HEK293 (cell line): ENCODE data around the gene OTOR.

ENCODE experiments used
- CTCF ChIA-PET: fragments of 350-600 bp; formaldehyde crosslinking; extraction: SDS; loops from one replicate; lab custom pipeline; 2021; ENCODE audit warnings: antibody characterized with exemption; lab: Yijun Ruan, JAX
- POLR2A ChIA-PET: fragments of 300-600 bp; formaldehyde crosslinking; extraction: SDS; loops from one replicate; lab custom pipeline; 2020; ENCODE audit warnings: antibody characterized with exemption, inconsistent platforms; lab: Yijun Ruan, JAX
- H3K27ac ChIP-seq: fragments of 200-500 bp; sonication (Bioruptor generic); 2 replicates; pipeline ENCODE4 v1.5.1; 2014; ENCODE audit warnings: low read depth, low read length, control low read depth, inconsistent platforms; ENCODE audit errors: extremely low read depth
- H3K36me3 ChIP-seq, 2 experiments: fragments of 200-500 bp in 1 of 2; sonication (Bioruptor generic) in 1 of 2; 1 replicate in 1 of 2; 2 replicates in 1 of 2; pipeline ENCODE4 v1.5.1; 2014 to 2017; ENCODE audit warnings: inconsistent platforms in 2 of 2, low read length in 2 of 2; ENCODE audit not compliant: control insufficient read depth in 2 of 2, insufficient read depth in 1 of 2
- H3K4me1 ChIP-seq: fragments of 200-500 bp; sonication (Bioruptor generic); 2 replicates; pipeline ENCODE4 v1.5.1; 2014; ENCODE audit warnings: mild to moderate bottlenecking, low read length, inconsistent platforms; ENCODE audit not compliant: control insufficient read depth, insufficient read depth
- H3K4me3 ChIP-seq: 2 replicates; pipeline ENCODE4 v1.5.1; 2011; ENCODE audit warnings: low read depth, mild to moderate bottlenecking, control low read depth, low read length, moderate library complexity
- H3K9me3 ChIP-seq: fragments of 200-500 bp; sonication (Bioruptor generic); 2 replicates; pipeline ENCODE4 v1.5.1; 2014; ENCODE audit warnings: low read depth, low read length, inconsistent platforms; ENCODE audit not compliant: control insufficient read depth, insufficient read depth
- KLF1 ChIP-seq: fragments of 450-650 bp; formaldehyde crosslinking; IDR thresholded peaks from 2 replicates; pipeline ENCODE4 v1.5.1; 2016; ENCODE audit warnings: missing biosample characterization, missing genetic modification characterization
- KLF7 ChIP-seq: fragments of 450-650 bp; formaldehyde crosslinking; IDR thresholded peaks from 2 replicates; pipeline ENCODE4 v1.5.1; 2016; ENCODE audit warnings: missing biosample characterization, missing genetic modification characterization, borderline replicate concordance
- SALL2 ChIP-seq: fragments of 450-650 bp; formaldehyde crosslinking; IDR thresholded peaks from 2 replicates; pipeline ENCODE4 v1.5.0; 2017; ENCODE audit warnings: missing biosample characterization, mild to moderate bottlenecking, missing genetic modification characterization, borderline replicate concordance
- WT1 ChIP-seq: fragments of 450-650 bp; formaldehyde crosslinking; IDR thresholded peaks from 2 replicates; pipeline ENCODE4 v1.5.1; 2016; ENCODE audit warnings: missing biosample characterization, missing genetic modification characterization
- ZBTB7A ChIP-seq: fragments of 450-650 bp; formaldehyde crosslinking; IDR thresholded peaks from 2 replicates; pipeline ENCODE4 v1.5.1; 2016; ENCODE audit warnings: low read depth, missing biosample characterization, missing genetic modification characterization
- ZNF10 ChIP-seq: fragments of 450-650 bp; formaldehyde crosslinking; IDR thresholded peaks from 2 replicates; pipeline ENCODE4 v1.5.1; 2017; ENCODE audit warnings: missing biosample characterization, missing genetic modification characterization
- ZNF23 ChIP-seq: fragments of 450-650 bp; formaldehyde crosslinking; IDR thresholded peaks from 2 replicates; pipeline ENCODE4 v1.5.1; 2016; ENCODE audit warnings: missing biosample characterization, missing genetic modification characterization, borderline replicate concordance
- ZNF341 ChIP-seq: fragments of 450-650 bp; formaldehyde crosslinking; IDR thresholded peaks from 2 replicates; pipeline ENCODE4; 2016; ENCODE audit warnings: low read depth, missing biosample characterization, missing genetic modification characterization
- ZNF394 ChIP-seq: fragments of 450-650 bp; formaldehyde crosslinking; IDR thresholded peaks from 2 replicates; pipeline ENCODE4 v1.5.1; 2016; ENCODE audit warnings: missing biosample characterization, missing genetic modification characterization, mild to moderate bottlenecking, moderate library complexity, borderline replicate concordance
- ZNF433 ChIP-seq: fragments of 450-650 bp; formaldehyde crosslinking; IDR thresholded peaks from 2 replicates; pipeline ENCODE4 v1.5.1; 2016; ENCODE audit warnings: missing biosample characterization, missing genetic modification characterization, low read depth
- ZNF449 ChIP-seq: fragments of 450-650 bp; formaldehyde crosslinking; IDR thresholded peaks from 2 replicates; pipeline ENCODE4 v1.5.1; 2017; ENCODE audit warnings: missing biosample characterization, mild to moderate bottlenecking, missing genetic modification characterization, moderate library complexity
- ZNF544 ChIP-seq: fragments of 450-650 bp; formaldehyde crosslinking; IDR thresholded peaks from 2 replicates; pipeline ENCODE4 v1.5.0; 2017; ENCODE audit warnings: missing biosample characterization, missing genetic modification characterization
- ZNF677 ChIP-seq: fragments of 450-650 bp; IDR thresholded peaks from 2 replicates; pipeline ENCODE4 v1.5.0; 2018; ENCODE audit warnings: missing biosample characterization, mild to moderate bottlenecking, missing genetic modification characterization, moderate library complexity
- ZNF704 ChIP-seq: fragments of 450-650 bp; formaldehyde crosslinking; IDR thresholded peaks from 2 replicates; pipeline ENCODE4 v1.5.1; 2016; ENCODE audit warnings: missing biosample characterization, missing genetic modification characterization
- ZNF791 ChIP-seq: fragments of 450-650 bp; formaldehyde crosslinking; IDR thresholded peaks from 2 replicates; pipeline ENCODE4 v1.5.1; 2016; ENCODE audit warnings: missing biosample characterization, missing genetic modification characterization
- ZNF837 ChIP-seq: fragments of 450-650 bp; formaldehyde crosslinking; IDR thresholded peaks from 2 replicates; pipeline ENCODE4 v1.5.1; 2016; ENCODE audit warnings: missing biosample characterization, missing genetic modification characterization
- ZSCAN16 ChIP-seq: fragments of 450-650 bp; formaldehyde crosslinking; IDR thresholded peaks from 2 replicates; pipeline ENCODE4 v1.5.1; 2016; ENCODE audit warnings: missing biosample characterization, missing genetic modification characterization
- ZSCAN23 ChIP-seq: fragments of 450-650 bp; formaldehyde crosslinking; IDR thresholded peaks from 2 replicates; pipeline ENCODE4 v1.5.1; 2016; ENCODE audit warnings: missing biosample characterization, missing genetic modification characterization
- TF ChIP-seq, protein P1 (sequence below): fragments of 450-650 bp; formaldehyde crosslinking; IDR thresholded peaks from 2 replicates; pipeline ENCODE4 v1.5.1; 2016; ENCODE audit warnings: missing biosample characterization, missing genetic modification characterization
- TF ChIP-seq, protein P2 (sequence below): fragments of 450-650 bp; formaldehyde crosslinking; IDR thresholded peaks from 2 replicates; pipeline ENCODE4 v1.5.1; 2016; ENCODE audit warnings: missing biosample characterization, missing genetic modification characterization

OTOR gene

DNA sequence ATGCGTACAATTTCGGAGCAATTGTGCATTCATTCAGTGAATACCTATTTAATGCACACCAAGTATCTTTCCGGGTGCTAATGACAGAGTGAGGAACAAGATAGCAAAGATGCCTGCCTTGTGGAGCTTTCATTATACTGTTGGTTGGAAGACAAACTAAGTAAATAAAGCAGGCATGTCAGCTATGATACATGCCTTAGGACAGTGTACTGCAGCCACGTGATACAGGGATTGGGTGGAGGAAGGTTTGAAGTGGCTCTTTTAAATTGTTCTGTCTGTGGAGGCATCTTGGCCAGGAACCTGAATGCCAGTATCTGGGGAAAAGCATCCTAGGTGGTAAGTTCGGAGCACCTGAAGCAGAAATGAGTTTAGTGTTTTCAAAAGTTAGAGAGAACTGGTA, 3.0 kb upstream of the OTOR start (continued):
- TF ChIP-seq ZNF677 (tag by site-specific recombination) (no peak), ZSCAN16 (tag by site-specific recombination) (no peak)

GRCh38 chr20:16747291-16747811, 807 bp upstream of the OTOR start:
- Histone ChIP-seq H3K4me1 (no peaks in the 10 kb centered on the region), H3K4me3 (no peak overlapping the region), H3K27ac (no peak overlapping the region), H3K36me3 (no peaks in the 10 kb centered on the region), H3K9me3 (no peaks in the 10 kb centered on the region)
- no peak for TF ChIP-seq ZNF837
- TF ChIP-seq ZNF433 (tag by site-specific recombination), result no peak
- no peak for TF ChIP-seq KLF1 (tag by site-specific recombination)
- no peak for TF ChIP-seq ZNF23 (tag by site-specific recombination)
- no peak for TF ChIP-seq KLF7 (tag by site-specific recombination)
- TF ChIP-seq, protein P1, sequence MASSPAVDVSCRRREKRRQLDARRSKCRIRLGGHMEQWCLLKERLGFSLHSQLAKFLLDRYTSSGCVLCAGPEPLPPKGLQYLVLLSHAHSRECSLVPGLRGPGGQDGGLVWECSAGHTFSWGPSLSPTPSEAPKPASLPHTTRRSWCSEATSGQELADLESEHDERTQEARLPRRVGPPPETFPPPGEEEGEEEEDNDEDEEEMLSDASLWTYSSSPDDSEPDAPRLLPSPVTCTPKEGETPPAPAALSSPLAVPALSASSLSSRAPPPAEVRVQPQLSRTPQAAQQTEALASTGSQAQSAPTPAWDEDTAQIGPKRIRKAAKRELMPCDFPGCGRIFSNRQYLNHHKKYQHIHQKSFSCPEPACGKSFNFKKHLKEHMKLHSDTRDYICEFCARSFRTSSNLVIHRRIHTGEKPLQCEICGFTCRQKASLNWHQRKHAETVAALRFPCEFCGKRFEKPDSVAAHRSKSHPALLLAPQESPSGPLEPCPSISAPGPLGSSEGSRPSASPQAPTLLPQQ (tag by site-specific recombination), result no peak
- no peak for TF ChIP-seq ZNF449
- TF ChIP-seq ZNF341 (tag by site-specific recombination), result no peak
- no peak for TF ChIP-seq ZNF791
- TF ChIP-seq SALL2 (tag by site-specific recombination), result no peak
- no peak for TF ChIP-seq ZBTB7A (tag by site-specific recombination)
- TF ChIP-seq WT1 (tag by site-specific recombination), result no peak
- TF ChIP-seq, protein P2, sequence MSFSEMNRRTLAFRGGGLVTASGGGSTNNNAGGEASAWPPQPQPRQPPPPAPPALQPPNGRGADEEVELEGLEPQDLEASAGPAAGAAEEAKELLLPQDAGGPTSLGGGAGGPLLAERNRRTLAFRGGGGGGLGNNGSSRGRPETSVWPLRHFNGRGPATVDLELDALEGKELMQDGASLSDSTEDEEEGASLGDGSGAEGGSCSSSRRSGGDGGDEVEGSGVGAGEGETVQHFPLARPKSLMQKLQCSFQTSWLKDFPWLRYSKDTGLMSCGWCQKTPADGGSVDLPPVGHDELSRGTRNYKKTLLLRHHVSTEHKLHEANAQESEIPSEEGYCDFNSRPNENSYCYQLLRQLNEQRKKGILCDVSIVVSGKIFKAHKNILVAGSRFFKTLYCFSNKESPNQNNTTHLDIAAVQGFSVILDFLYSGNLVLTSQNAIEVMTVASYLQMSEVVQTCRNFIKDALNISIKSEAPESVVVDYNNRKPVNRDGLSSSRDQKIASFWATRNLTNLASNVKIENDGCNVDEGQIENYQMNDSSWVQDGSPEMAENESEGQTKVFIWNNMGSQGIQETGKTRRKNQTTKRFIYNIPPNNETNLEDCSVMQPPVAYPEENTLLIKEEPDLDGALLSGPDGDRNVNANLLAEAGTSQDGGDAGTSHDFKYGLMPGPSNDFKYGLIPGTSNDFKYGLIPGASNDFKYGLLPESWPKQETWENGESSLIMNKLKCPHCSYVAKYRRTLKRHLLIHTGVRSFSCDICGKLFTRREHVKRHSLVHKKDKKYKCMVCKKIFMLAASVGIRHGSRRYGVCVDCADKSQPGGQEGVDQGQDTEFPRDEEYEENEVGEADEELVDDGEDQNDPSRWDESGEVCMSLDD, result no peak
- TF ChIP-seq ZNF704 (tag by site-specific recombination), result no peak
- TF ChIP-seq ZNF10 (tag by site-specific recombination), result no peak
- TF ChIP-seq ZNF544 (tag by site-specific recombination), result no peak
- TF ChIP-seq ZSCAN23 (tag by site-specific recombination), result no peak
- no peak for TF ChIP-seq ZNF394 (tag by site-specific recombination)
- ChIA-PET POLR2A (no interaction called here), CTCF (no interaction called here)
